Endometrium (tissue), 2 donors: ENCODE results near the gene BAIAP2L2.
A peak's percentile ranks its signal among the peaks of the same experiment; 100 is the strongest.

ENCODE experiments used
- FAIRE-seq: peaks from 2 replicates; lab custom pipeline; 2012; peaks lifted over from hg19 to GRCh38; lab: Jason Lieb, UNC
- donor health status: control.
- donor health status: control.

The BAIAP2L2 gene

GRCh38 chr22:38068641-38069371, 41.7 kb downstream of the BAIAP2L2 start:
- no peak for FAIRE-seq

DNA sequence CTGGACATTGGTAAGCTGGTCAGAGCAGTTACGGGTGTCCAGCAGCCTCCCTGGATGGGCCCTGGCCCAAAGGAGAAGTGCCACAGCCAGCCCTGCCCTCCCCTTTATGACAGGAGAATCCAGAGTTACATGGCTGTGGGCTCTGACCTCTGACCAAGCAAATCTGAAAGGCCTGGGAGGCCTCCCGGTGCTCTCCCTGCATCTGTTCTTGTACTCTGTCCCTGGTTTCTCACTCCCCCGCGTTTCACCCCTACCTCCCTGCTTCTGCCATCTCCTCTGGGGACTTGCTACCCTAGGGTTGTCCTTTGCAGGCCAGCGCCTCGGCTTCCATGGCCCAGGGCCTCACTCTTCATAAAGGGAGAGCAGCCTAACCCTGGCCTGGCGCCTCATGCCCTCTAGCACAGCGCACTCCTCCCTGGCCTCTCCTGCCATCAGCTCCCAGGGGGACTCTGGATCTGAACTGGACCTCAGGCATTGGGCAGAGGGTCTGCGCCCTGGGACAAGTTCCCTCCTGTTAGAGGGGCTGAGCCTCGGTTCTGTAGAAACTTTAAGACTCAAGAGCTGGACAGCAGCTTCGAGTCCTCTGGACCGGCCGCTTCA, 42.6 kb downstream of the BAIAP2L2 start:
- no peak for FAIRE-seq

DNA sequence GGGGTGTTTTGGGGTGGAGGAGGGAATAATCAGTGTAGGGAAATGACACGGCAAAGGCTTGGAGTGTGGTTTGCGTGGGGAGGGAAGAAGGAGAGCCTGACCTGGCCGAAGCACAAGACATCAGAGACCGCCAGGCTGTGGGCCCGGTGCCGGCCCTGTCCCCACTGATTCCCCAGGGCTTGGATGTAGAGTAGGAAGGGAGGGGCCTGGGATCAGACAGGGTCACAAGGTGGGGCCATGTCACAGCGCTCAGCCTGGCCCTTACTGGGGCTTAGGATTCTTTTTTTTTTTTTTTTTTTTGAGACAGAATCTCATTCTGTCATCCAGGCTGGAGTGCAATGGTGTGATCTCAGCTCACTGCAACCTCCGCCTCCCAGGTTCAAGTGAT, 43.5 kb downstream of the BAIAP2L2 start:
- FAIRE-seq, result no peak

GRCh38 chr22:38066381-38067027, 44.0 kb downstream of the BAIAP2L2 start:
- no peak for FAIRE-seq

- FAIRE-seq, result no peak
These were observed 44.9 kb downstream of the BAIAP2L2 start for GRCh38 chr22:38065539-38065938.

DNA sequence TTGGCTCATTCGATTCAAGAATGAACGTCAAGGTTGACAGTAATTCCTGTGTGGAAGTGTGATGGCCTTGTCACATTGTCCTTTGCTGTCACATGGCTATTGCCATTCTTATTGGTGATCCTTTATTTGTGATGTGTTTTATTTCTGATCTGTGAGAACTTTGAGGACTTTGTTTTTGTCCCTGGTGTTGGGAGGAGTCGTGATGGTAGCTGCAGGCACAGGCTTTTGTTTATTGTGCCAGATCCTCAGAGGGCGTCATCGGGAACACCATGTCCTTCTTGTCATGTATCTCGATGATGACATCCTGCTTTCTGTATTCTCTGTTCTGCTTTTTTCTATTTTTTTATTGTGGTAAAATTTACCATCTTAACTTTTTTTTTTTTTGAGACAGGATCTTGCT, 47.7 kb downstream of the BAIAP2L2 start:
- FAIRE-seq, result no peak

GRCh38 chr22:38056969-38057891, 53.3 kb downstream of the BAIAP2L2 start, which contains the start of gene PICK1:
Gene PICK1 (plus strand): TSS chr22:38057404. CDS start chr22:38057810, 406 bp downstream.
- peak; percentile 58 for FAIRE-seq

DNA sequence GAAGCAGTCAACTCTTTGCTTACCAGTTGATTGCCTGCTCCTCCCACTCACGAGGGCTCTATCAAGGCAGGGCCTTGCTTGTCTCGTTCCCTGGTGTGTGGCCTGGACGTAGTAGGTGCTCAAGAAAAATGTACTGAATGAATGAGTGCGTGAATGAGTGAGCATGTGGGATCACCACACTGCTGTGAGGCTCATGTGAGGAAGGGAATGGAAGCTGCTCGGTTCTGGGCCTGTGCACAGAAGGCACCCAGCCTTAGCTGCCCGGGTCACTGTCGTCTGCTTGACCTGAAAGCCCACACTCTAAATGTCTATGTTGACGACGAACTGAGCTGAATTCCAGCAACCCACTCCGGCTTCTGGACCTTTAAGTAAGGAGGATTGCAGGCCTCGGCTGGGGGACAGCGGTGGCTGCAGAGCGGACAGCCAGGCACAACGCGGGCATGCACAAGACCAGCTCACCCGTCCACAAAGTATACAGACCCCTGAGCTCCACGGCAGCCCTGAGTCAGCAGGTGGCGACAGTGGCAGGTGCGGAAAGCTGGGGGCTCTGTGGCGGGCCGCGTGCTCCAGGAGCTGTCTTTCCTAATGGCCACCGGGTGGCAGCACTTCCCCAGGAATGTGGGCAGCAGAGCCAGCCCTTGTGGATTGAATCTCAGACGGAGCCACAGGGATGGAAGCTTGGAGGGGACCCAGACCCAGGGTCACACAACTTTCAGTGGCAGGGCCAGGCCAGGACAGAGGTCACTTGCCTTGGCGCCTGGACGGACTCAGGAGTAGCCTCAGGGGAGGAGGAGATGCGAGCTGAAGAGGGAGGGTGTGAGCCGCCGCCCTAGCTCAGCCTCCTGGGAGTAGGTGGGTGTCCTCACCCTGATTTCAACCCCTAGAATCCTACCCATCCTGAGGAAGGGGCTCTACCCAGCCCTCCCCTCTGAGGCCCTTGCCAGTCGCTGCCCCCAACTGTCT, 58.3 kb downstream of the BAIAP2L2 start:
- FAIRE-seq, result no peak

GRCh38 chr22:38051261-38051660, 59.2 kb downstream of the BAIAP2L2 start:
- no peak for FAIRE-seq

DNA sequence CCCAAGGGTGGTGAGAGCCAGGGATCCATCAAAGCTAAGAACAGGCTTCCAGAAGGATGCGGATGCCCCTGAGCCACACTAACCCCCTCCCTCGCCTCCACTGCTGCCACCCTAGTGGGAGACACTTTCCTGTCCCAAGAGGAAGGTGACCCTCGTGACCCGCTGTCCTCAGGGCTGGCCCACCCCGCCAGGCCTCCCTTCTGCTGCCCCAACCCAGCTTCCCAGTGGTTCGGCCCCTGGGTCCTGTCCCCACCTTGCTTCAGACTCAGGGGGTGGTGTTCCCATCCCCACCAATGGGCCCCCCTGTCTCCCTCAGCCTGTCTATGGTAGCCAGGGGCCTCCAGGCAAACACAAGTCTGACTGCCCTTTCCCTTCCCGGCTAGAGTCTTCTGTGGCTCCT, 59.8 kb downstream of the BAIAP2L2 start:
- FAIRE-seq, result no peak

DNA sequence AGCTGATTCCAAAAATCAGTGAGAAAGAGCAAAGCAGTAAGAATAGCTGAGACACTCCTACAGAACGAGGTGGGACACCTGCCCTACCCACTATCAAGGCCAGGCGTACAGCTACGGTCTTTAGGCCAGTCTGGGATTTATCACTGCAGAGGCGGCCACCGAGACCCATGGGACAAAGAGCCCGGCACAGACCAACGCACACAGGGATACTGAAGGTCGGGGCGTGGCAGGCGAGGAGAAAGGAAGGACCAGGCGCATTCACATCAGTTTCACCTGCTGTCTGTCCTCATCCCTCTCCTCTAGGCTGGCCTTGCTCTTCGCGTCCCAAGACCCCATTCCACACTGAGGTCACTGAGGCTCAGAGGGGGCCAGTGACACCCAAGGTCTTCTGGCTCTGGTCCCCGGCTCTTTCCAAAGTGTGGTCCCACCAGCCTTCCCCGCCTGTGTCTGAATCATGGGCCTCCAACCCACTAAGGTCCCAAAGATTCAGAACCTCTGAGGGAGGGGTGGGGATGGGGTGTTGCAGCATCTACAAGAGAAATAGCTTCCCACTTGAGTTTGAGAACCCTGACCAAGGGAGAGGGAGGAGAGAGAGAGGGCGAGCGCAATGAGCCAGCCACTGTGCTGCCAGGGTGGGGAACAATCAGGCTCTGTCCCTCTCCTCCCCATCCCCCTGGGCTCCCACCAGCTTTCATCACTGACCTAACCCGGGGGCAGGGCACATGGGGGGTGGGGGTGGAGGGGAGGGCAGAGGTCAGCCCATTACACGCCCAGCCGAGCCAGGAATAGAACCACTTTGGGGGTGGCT, 60.5 kb downstream of the BAIAP2L2 start:
- FAIRE-seq, result no peak

DNA sequence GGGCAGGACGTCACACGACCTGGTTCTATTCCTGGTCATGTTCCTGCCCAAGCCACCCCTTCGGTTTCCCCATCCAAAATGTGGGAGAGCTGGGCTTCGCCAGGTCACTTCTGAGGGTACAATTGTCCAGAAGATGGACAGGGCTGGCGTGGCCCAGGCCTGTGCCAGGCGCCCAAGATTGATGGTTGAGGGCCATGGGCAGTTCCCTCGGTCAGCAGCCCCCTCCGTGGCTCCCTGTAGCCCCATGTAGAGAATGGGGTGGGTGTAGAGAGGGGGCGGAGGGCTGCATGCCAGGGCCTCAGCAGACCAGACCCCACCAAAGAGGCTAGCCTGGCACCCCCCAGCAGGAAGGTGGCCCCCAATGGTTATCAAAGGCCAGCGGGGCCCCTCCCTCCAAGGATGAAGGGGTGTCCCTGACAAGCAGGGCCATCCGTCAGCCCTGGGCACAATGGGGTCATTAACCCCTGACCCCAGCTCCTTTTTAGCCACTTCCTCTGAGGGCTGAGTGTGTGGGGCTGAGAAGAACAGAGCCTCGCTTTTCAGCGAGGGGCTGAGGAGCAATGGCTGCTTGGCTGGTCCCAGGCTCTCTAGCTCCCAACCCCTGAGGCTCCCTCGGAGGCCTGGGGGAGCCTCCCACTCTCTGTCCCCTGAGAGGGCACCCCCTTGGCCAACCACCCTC, 64.3 kb downstream of the BAIAP2L2 start:
- no peak for FAIRE-seq

GRCh38 chr22:38043151-38044039, 67.1 kb downstream of the BAIAP2L2 start:
- FAIRE-seq, result no peak

GRCh38 chr22:38042488-38042790, 68.0 kb downstream of the BAIAP2L2 start:
- no peak for FAIRE-seq

GRCh38 chr22:38041760-38042487, 68.6 kb downstream of the BAIAP2L2 start:
- no peak for FAIRE-seq

GRCh38 chr22:38040953-38041759, 69.3 kb downstream of the BAIAP2L2 start:
- FAIRE-seq, result no peak
